BE2C (cell line): ENCODE measurements around the gene RXRA.

Source experiments
- DNase-seq: peaks from one replicate; pipeline ENCODE4 v3.0.0-alpha.2; 2020
- H3K27me3 ChIP-seq: fragments of 250-450 bp; sonication (Bioruptor Pico); 2 replicates; pipeline ENCODE4 v1.5.1; 2020; ENCODE audit warnings: mild to moderate bottlenecking
- H3K36me3 ChIP-seq: fragments of 250-450 bp; sonication (Bioruptor Pico); 2 replicates; pipeline ENCODE4 v1.5.1; 2020; ENCODE audit warnings: mild to moderate bottlenecking
- H3K4me1 ChIP-seq: fragments of 250-450 bp; sonication (Bioruptor Pico); 2 replicates; pipeline ENCODE4 v1.5.1; 2020
- H3K4me3 ChIP-seq: 2 replicates; pipeline ENCODE4 v1.5.1; 2011; ENCODE audit warnings: low read depth, low read length
- H3K9me3 ChIP-seq: fragments of 250-450 bp; sonication (Bioruptor Pico); 2 replicates; pipeline ENCODE4 v1.5.1; 2020
- TF ChIP-seq, protein P1 (sequence below): IDR thresholded peaks from 2 replicates; pipeline ENCODE4 v1.5.1; 2012; ENCODE audit warnings: mild to moderate bottlenecking, low read depth, low read length

Gene RXRA

DNA sequence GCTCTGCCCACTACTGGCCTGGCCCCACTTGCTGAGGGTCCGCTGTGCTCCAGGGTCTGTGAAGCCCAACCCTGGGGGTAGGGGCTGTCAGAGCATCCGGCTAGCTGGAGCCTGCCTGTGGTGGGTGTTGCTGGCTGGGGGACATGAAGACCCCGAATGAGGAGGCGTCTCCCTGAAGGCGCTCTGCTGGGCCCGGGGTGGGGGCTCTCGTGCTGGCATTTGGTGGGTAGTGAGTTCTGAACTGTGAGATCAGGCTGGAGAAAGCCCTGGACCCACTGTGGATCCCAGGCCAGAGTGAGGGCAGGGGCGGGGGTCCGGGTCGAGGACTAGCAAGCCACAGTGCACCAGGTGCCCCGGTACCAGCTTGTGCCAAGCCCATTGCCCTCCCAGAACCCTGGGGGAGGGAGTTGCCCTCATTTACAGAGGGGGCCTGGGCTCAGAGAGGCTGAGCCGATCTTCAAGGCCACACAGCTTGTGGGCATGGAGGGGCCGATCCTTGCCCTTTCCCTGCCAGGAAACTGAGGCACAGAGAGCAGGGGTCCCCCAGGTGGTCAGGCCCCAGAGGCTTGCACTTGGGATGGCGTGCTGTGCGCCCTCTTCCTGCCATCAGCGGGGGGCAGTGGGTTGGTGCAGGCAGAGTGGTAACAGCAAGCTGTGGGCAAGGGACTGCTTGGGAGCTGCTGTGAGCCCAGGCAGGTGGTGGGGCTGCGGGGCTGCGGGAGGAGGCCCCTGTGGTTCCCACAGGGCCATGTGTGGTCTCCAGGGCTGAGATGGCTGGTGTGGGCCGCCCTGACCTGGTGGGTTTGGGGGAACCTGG, 15.9 kb downstream of the RXRA start:
- no peak overlapping the region for H3K4me3 ChIP-seq
- H3K9me3 ChIP-seq = no peaks in the 10 kb centered on the region
- H3K27me3 ChIP-seq = no peaks in the 10 kb centered on the region
- H3K4me1 ChIP-seq = peaks cover 13% of the 10 kb centered on the region
- TF ChIP-seq, protein P1, sequence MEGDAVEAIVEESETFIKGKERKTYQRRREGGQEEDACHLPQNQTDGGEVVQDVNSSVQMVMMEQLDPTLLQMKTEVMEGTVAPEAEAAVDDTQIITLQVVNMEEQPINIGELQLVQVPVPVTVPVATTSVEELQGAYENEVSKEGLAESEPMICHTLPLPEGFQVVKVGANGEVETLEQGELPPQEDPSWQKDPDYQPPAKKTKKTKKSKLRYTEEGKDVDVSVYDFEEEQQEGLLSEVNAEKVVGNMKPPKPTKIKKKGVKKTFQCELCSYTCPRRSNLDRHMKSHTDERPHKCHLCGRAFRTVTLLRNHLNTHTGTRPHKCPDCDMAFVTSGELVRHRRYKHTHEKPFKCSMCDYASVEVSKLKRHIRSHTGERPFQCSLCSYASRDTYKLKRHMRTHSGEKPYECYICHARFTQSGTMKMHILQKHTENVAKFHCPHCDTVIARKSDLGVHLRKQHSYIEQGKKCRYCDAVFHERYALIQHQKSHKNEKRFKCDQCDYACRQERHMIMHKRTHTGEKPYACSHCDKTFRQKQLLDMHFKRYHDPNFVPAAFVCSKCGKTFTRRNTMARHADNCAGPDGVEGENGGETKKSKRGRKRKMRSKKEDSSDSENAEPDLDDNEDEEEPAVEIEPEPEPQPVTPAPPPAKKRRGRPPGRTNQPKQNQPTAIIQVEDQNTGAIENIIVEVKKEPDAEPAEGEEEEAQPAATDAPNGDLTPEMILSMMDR = no peak
- no peaks in the 10 kb centered on the region for H3K36me3 ChIP-seq
- no peak for DNase-seq

DNA sequence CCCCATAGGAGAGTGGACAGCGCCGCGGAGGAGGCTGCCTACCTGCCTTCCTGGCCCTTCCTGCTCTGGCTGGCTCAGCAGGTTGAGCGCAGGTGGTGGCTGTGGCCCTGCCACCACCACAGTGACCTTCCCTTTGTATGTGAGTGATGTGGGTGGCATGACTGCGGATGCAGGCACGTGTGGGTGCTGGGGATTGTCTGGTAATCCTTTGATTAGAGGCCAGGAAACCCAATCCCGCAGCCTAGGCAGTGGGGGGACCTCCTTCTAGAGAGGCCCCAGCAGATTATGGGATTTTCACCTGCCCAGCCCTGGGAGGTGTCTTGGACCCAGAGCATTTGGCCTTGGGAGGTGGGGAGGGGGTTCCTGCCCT, 16.5 kb downstream of the RXRA start:
- Histone ChIP-seq H3K36me3 (no peaks in the 10 kb centered on the region), H3K4me3 (no peak overlapping the region), H3K9me3 (no peaks in the 10 kb centered on the region), H3K4me1 (peaks cover 19% of the 10 kb centered on the region), H3K27me3 (no peaks in the 10 kb centered on the region)
- TF ChIP-seq, protein P1 = no peak
- DNase-seq = no peak

DNA sequence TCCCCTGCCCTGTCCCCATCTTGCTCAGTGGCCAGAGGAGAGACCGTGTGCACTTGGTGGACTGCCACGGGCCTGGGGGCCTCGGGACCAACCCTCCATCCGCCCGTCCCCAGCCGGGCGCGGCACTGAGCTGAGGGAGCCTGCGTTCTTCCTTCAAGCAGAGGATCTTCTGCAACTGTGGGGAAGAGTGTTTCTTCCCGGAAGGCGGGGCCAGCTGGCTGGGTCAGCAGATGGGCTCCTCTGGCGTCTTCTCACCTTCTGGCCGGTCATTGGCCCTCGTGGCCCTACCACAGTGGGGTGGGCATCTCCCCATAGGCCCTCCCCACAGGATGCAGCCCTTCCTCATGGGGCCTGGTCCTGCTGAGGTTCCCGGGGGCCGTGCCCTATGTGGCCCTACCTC, 17.4 kb downstream of the RXRA start:
- H3K36me3 ChIP-seq = no peaks in the 10 kb centered on the region
- H3K27me3 ChIP-seq = no peaks in the 10 kb centered on the region
- no peak for DNase-seq
- no peaks in the 10 kb centered on the region for H3K9me3 ChIP-seq
- TF ChIP-seq, protein P1 = no peak
- H3K4me1 ChIP-seq = peaks cover 19% of the 10 kb centered on the region
- no peak overlapping the region for H3K4me3 ChIP-seq

DNA sequence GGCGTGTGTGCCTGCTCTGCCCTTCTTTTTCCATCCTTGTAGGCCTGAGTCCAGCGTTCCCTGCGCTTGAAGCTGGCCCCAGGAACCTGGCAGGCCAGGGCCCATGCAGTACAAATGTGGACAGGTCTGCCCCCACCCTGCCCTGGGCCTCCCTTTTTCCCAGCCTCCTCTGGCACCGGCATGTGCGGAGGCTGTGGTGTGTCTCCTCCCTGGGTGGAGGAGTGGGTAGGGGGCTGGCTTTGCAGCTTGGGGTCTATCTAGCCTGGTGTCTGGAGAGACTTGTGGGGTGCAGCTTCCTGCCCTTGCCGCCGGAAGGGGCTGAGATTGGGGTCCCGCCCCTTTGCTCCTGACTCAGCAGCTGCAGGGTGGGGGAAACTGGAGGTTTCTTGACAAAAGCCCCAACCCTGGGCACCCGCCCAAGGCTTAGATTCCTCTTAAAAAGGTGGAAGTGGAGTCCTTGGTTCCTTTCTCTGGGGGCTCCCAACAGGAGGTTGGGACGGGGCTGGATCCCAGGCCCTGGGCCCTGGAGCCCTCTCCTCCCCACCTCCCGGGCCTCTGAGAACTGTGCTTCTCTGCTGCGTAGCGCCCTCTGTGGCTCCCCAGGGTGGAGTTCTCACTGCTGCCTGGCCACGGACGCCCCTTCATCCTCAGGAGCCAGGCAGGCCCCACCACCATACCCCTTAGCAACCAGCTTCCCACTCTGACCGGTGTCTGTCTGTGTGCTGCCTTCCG, 18.0 kb downstream of the RXRA start:
- TF ChIP-seq, protein P1 = no peak
- DNase-seq = no peak
- Histone ChIP-seq H3K27me3 (no peaks in the 10 kb centered on the region), H3K36me3 (no peaks in the 10 kb centered on the region), H3K4me3 (no peak overlapping the region), H3K9me3 (no peaks in the 10 kb centered on the region), H3K4me1 (peaks cover 17% of the 10 kb centered on the region)

DNA sequence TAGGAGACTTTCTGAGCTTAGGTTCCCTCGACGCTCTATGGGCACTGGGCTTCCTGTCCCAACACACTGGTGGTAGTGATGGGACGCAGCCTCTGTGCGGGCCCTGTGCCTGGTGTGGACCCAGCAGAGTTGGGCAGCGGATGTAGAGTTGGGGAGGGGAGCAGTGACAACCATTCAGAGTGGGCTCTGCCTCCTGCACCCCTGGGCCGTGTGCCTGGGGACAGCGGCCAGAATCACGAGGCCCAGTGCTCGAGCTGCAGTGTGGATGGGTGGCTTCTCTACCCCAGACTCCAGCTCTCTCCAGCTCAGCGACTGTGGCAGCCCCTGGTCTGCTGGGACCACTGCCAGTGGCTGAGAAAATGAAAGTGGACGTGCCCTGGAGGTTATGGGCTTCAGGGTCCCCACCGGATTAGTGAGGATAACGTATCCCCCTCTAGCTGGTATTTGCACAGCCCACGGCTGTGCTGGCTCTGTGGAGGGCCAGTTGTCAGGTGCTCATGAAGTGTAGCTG, 18.6 kb downstream of the RXRA start:
- H3K4me3 ChIP-seq = no peak overlapping the region
- H3K36me3 ChIP-seq = no peaks in the 10 kb centered on the region
- no peaks in the 10 kb centered on the region for H3K27me3 ChIP-seq
- H3K4me1 ChIP-seq = peaks cover 22% of the 10 kb centered on the region
- no peak for DNase-seq
- H3K9me3 ChIP-seq = no peaks in the 10 kb centered on the region
- TF ChIP-seq, protein P1 = no peak

DNA sequence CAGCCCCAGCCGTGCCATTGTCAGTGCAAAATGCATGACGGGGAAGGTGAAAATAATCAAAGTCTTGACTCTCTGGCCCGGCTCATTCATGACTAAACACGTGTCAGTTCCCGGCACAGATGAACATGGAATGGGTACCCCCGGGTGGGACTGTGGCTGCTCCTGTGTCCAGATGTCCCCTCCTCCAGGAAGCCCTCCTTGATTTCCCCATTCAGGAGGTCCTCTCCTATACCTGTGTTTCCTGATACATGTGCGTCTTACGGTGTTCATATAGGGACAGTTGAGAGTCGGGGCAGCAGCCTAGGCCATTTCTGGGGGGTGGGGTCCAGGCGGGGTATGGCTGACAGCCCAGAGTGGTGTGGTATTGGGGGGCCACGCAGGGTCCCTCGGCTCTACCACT, 19.5 kb downstream of the RXRA start:
- Histone ChIP-seq H3K4me1 (peaks cover 30% of the 10 kb centered on the region), H3K4me3 (no peak overlapping the region), H3K36me3 (no peaks in the 10 kb centered on the region), H3K27me3 (no peaks in the 10 kb centered on the region), H3K9me3 (no peaks in the 10 kb centered on the region)
- DNase-seq = no peak
- TF ChIP-seq, protein P1 = no peak
